Left lung (tissue), 14 donors: ENCODE results near the gene ZFP82. TPM values are rescaled to one million over a fixed set of nuclear protein-coding genes. Genes with fewer than 3 reads are reported as not detected.
A peak's percentile ranks its signal among the peaks of the same experiment; 100 is the strongest.

Experiments
- ATAC-seq: fragments of 200-7000 bp; cut with Tn5 transposase; one replicate; pipeline ENCODE4 v1.9.1; 2020; ENCODE audit warnings: moderate library complexity
- DNase-seq, 4 donors: peaks; one replicate each; pipeline ENCODE4 v3.0.0-alpha.2; 2013 to 2020
- H3K27ac ChIP-seq, 2 donors: fragments of 200-600 bp; sonication (generic) in 1 of 2; one replicate each; pipeline versions ENCODE4 v1.5.0 to v1.8.0; 2020 to 2021
- H3K27me3 ChIP-seq, 2 donors: fragments of 200-600 bp; sonication (generic) in 1 of 2; one replicate each; pipeline versions ENCODE4 v1.5.0 to v1.8.0; 2020 to 2021
- H3K36me3 ChIP-seq, 2 donors: fragments of 200-600 bp; sonication (generic) in 1 of 2; one replicate each; pipeline versions ENCODE4 v1.5.0 to v1.8.0; 2020 to 2021
- H3K4me1 ChIP-seq, 2 donors: fragments of 200-600 bp; one replicate each; pipeline ENCODE4 v1.8.0; 2021
- H3K4me3 ChIP-seq, 2 donors: fragments of 200-600 bp; sonication (generic) in 1 of 2; one replicate each; pipeline versions ENCODE4 v1.5.0 to v1.8.0; 2020 to 2021; ENCODE audit warnings: mild to moderate bottlenecking in 1 of 2
- H3K9me3 ChIP-seq, 2 donors: fragments of 200-600 bp; sonication (generic) in 1 of 2; one replicate each; pipeline versions ENCODE4 v1.5.0 to v1.8.0; 2020 to 2021
- intact Hi-C, 2 donors: fragments of 100-400 bp; cut with DNase I; formaldehyde crosslinking; loops; one replicate each; pipeline versions ENCODE4 v1.11.2 to v1.14.2; 2022
- long read RNA-seq, 12 donors: library from polyadenylated mRNA in 2 of 12; unstranded in 2 of 12; transcript quantifications; one replicate each; pipeline ENCODE4 v2.0.0 and lab custom pipeline, GENCODE V29; 2019 to 2026
- polyA plus RNA-seq, 6 donors: library from polyadenylated mRNA; unstranded; fragments of 120-200 nt; gene quantifications; one replicate each; pipeline ENCODE4 v1.2.1, GENCODE V29; 2013; ENCODE audit not compliant: insufficient read length in 6 of 6
- total RNA-seq, 2 donors: library from RNA; stranded (reverse); fragmentation: NEBNext Ultra II Directional; extraction: Animal tissue kit (Norgen Biotek cat#: 25700); gene quantifications; one replicate each; pipeline ENCODE4 v1.2.1, GENCODE V29; 2021
- TF ChIP-seq, protein P1 (sequence below), 2 donors: fragments of 200-600 bp; sonication (generic) in 1 of 2; IDR thresholded peaks; one replicate each; pipeline versions ENCODE4 v1.5.0 to v1.8.0; 2021; ENCODE audit warnings: antibody characterized with exemption in 2 of 2
- donor health status: DM: no; HTN: yes; CAD: no.
- donor health status: DM: no; HTN: no; CAD: no.

The ZFP82 gene
- total RNA-seq, result 1 to 10 TPM; 4.2 to 4.6 TPM
- 10 to 100 TPM; 12.5 to 14.5 (median 13.3) TPM for polyA plus RNA-seq
- long read RNA-seq, donor 1, full-length matches to known transcripts, result 8 of 8 reads
- long read RNA-seq, donor 1, partial matches to known transcripts, result 0 of 8 reads
- long read RNA-seq, donor 1, other reads (novel, unspliced or antisense), result 0 of 8 reads
- long read RNA-seq, donor 2, full-length matches to known transcripts, result 16 of 16 reads
- long read RNA-seq, donor 2, partial matches to known transcripts, result 0 of 16 reads
- long read RNA-seq, donor 2, other reads (novel, unspliced or antisense), result 0 of 16 reads
- long read RNA-seq, donor 3, full-length matches to known transcripts, result 6 of 6 reads
- long read RNA-seq, donor 3, partial matches to known transcripts, result 0 of 6 reads
- long read RNA-seq, donor 3, other reads (novel, unspliced or antisense), result 0 of 6 reads
- long read RNA-seq, donor 4, partial matches to known transcripts, result 1 of 3 reads
- long read RNA-seq, donor 4, other reads (novel, unspliced or antisense), result 1 of 3 reads
- long read RNA-seq, donor 5, full-length matches to known transcripts, result 7 of 7 reads
- long read RNA-seq, donor 5, partial matches to known transcripts, result 0 of 7 reads
- long read RNA-seq, donor 5, other reads (novel, unspliced or antisense), result 0 of 7 reads
- long read RNA-seq, donor 6, full-length matches to known transcripts, result 8 of 8 reads
- long read RNA-seq, donor 6, partial matches to known transcripts, result 0 of 8 reads
- long read RNA-seq, donor 6, other reads (novel, unspliced or antisense), result 0 of 8 reads
- long read RNA-seq, donor 7, full-length matches to known transcripts, result 2 of 2 reads
- long read RNA-seq, donor 7, partial matches to known transcripts, result 0 of 2 reads
- long read RNA-seq, donor 7, other reads (novel, unspliced or antisense), result 0 of 2 reads
- long read RNA-seq, donor 8, full-length matches to known transcripts, result 9 of 9 reads
- long read RNA-seq, donor 8, partial matches to known transcripts, result 0 of 9 reads
- long read RNA-seq, donor 8, other reads (novel, unspliced or antisense), result 0 of 9 reads
- long read RNA-seq, donor 9, result 0 reads
- long read RNA-seq, donor 10, partial matches to known transcripts, result 1 of 2 reads
- long read RNA-seq, donor 10, other reads (novel, unspliced or antisense), result 0 of 2 reads
- long read RNA-seq, donor 11, result 0 reads
- long read RNA-seq, donor 12, full-length matches to known transcripts, result 10 of 10 reads
- long read RNA-seq, donor 12, partial matches to known transcripts, result 0 of 10 reads
- long read RNA-seq, donor 12, other reads (novel, unspliced or antisense), result 0 of 10 reads

DNA sequence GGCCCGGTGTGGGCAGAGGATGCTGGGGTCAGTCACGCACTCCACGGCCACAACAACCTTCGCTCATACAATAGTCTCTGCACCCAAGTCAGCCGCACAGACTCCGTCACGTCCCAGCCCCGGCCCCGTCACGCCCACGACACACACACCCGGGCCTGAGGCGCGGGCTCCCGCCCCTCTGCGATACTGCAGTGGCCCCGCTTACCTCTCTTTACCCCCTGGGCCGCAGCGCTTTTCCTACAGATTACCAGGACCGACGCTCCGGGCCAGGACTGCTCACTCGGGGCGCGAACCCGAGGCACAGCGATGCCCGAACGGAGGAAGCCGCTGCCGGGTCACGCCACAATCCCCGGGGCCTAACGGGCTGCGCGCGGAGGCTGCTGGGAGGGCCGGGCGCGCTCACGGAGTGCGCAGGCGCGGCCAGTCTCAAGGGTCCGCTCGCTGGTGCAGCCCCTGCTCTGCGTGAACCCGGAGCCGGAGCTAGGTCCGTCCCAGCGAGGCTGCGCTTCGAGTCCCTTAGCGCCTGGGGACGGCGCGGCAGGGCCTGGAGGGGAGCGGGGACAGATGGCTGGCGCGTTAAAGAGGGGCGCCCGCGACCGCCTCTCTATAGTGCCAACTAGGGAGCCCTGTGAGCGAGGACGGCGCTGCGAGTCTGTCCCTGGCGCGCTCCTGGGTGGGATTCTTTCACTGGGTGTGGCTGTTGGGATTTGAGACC, at the start of gene ZFP82:
TSS of gene ZFP82 (minus strand) at position 358 of the 715 bp plus-strand sequence. CDS start 8,855 bp downstream, outside the sequence.
- Histone ChIP-seq H3K4me1 (peaks cover 6 to 29% of the 10 kb centered on the region in 2 donors), H3K9me3 (peaks cover 0 to 36% of the 10 kb centered on the region in 2 donors), H3K27me3 (peaks cover 0 to 34% of the 10 kb centered on the region in 2 donors), H3K27ac (peak within 1 kb of the TSS; percentile 85 to 86), H3K36me3 (no peaks in the 10 kb centered on the region), H3K4me3 (peak within 1 kb of the TSS; percentile 67 to 81)
- TF ChIP-seq, protein P1, sequence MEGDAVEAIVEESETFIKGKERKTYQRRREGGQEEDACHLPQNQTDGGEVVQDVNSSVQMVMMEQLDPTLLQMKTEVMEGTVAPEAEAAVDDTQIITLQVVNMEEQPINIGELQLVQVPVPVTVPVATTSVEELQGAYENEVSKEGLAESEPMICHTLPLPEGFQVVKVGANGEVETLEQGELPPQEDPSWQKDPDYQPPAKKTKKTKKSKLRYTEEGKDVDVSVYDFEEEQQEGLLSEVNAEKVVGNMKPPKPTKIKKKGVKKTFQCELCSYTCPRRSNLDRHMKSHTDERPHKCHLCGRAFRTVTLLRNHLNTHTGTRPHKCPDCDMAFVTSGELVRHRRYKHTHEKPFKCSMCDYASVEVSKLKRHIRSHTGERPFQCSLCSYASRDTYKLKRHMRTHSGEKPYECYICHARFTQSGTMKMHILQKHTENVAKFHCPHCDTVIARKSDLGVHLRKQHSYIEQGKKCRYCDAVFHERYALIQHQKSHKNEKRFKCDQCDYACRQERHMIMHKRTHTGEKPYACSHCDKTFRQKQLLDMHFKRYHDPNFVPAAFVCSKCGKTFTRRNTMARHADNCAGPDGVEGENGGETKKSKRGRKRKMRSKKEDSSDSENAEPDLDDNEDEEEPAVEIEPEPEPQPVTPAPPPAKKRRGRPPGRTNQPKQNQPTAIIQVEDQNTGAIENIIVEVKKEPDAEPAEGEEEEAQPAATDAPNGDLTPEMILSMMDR (IDR thresholded peaks at IDR 0.05), result no peak
- DNase-seq (peak; percentile 81 to 92 (median 88)), ATAC-seq (peak; percentile 97)
- intact Hi-C loops, result no loop called here

DNA sequence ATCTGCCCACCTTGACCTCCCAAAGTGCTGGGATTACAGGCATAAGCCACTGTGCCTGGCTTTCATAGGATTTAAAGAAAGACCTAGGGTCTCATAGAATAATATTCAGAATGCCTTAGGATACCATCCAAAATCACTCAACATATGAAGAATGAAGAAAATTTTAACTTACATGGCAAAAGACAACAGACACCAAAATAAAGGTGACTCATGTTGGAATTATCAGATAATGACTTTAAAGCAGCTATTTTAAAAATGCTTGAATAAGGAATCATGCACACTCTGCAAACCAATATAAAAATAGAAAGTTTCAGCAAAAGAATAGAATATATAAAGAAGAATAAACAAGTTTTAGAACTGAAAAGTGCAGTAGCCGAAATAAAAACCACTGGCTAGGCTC, 41.6 kb upstream of the ZFP82 start:
- Histone ChIP-seq H3K4me3 (no peak overlapping the region), H3K36me3 (peaks cover 0 to 76% of the 10 kb centered on the region in 2 donors), H3K9me3 (peaks cover 0 to 97% of the 10 kb centered on the region in 2 donors), H3K27ac (no peak overlapping the region), H3K4me1 (no peaks in the 10 kb centered on the region), H3K27me3 (no peaks in the 10 kb centered on the region)
- TF ChIP-seq, protein P1 (IDR thresholded peaks at IDR 0.05), result no peak
- intact Hi-C loops, result no loop called here
- DNase-seq (no peak), ATAC-seq (no peak)

DNA sequence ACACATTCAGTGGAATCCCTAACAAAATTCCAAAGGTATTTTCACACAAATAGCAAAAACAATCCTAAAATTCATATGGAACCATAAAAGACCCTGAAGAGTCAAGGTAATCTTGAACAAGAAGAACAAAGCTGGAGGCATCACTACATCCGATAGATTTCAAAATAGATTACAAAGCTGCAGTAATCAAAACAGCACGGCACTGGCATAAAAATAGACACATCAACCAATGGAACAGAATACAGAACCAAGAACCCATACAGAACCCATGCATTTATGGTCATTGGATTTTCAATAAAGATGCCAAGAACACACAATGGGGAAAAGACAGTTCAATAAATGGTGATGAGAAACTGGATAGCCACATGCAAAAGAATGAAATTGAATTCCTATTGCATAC, 38.4 kb upstream of the ZFP82 start:
- TF ChIP-seq, protein P1 (IDR thresholded peaks at IDR 0.05), result no peak
- no peaks in the 10 kb centered on the region for H3K27me3 ChIP-seq
- ATAC-seq (no peak), DNase-seq (no peak)
- H3K4me3 ChIP-seq, result no peak overlapping the region
- no peak overlapping the region for H3K27ac ChIP-seq
- H3K36me3 ChIP-seq, result peaks cover 0 to 85% of the 10 kb centered on the region in 2 donors
- intact Hi-C loops, result no loop called here
- H3K4me1 ChIP-seq, result no peaks in the 10 kb centered on the region
- H3K9me3 ChIP-seq, result peaks cover 0 to 100% of the 10 kb centered on the region in 2 donors

DNA sequence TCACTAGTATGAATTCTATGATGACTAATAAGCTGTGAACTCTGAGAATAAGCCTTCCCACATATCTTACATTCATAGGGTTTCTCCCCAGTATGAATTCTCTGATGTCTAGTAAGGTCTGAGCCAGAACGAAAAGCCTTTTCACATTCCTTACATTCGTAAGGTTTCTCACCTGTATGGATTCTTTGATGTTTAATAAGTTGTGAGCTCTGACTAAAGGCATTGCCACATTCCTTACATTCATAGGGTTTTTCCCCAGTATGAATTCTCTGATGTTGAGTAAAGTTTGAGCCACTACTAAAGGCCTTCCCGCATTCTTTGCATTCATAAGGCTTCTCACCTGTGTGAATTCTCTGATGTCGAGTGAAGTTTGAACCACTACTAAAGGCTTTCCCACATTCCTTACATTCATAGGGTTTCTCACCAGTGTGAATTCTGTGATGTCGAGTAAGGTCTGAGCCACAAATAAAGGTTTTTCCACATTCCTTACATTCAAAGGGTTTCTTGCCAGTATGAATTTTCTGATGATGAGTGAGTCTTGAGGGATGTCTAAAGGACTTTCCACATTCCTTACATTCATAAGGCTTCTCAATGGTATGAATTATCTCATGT, 30.7 kb upstream of the ZFP82 start:
- ATAC-seq, result no peak
- H3K4me3 ChIP-seq, result no peak overlapping the region
- peaks cover 0 to 91% of the 10 kb centered on the region in 2 donors for H3K36me3 ChIP-seq

More for the DNA sequence above, 30.7 kb upstream of the ZFP82 start:
- DNase-seq, result no peak
- TF ChIP-seq, protein P1 (IDR thresholded peaks at IDR 0.05), result no peak
- Histone ChIP-seq H3K27me3 (no peaks in the 10 kb centered on the region), H3K4me1 (no peaks in the 10 kb centered on the region), H3K9me3 (peaks cover 10 to 100% of the 10 kb centered on the region in 2 donors), H3K27ac (no peak overlapping the region)
- intact Hi-C loops, result no loop called here
